COR-L47 (cell line): ENCODE results near the gene PTK6.
"Not testable (repeated sequence)": the region's sequence is repeated elsewhere in the genome, so short reads cannot be mapped to it uniquely, and the experiment has no call there.

Experiments
- DNase-seq: peaks from one replicate; lab custom pipeline; 2025; lab: John Stamatoyannopoulos, UW

The PTK6 gene

GRCh38 chr20:63529180-63529860, 7.9 kb downstream of the PTK6 start:
- no peak for DNase-seq

- no peak for DNase-seq
Measured at GRCh38 chr20:63527184-63527583, 10.0 kb downstream of the PTK6 start.

- no peak for DNase-seq
Measured at GRCh38 chr20:63525971-63526370, 11.2 kb downstream of the PTK6 start.

- no peak for DNase-seq
Measured at GRCh38 chr20:63525185-63525584, 12.0 kb downstream of the PTK6 start.

- no peak for DNase-seq
Measured at GRCh38 chr20:63522981-63523611, 14.1 kb downstream of the PTK6 start.

- DNase-seq = no peak
Measured at GRCh38 chr20:63522091-63522868, 14.9 kb downstream of the PTK6 start.

- no peak for DNase-seq
Measured at GRCh38 chr20:63521602-63522001, 15.6 kb downstream of the PTK6 start.

GRCh38 chr20:63520934-63521601, 16.1 kb downstream of the PTK6 start:
- DNase-seq = peak; percentile 53

- DNase-seq = peak; percentile 67
Measured at GRCh38 chr20:63520504-63520933, 16.7 kb downstream of the PTK6 start, which contains the start of gene PPDPF. PPDPF (plus strand) TSS chr20:63520765; CDS start chr20:63521309, 544 bp downstream.

- DNase-seq = peak; percentile 66
Measured at GRCh38 chr20:63519668-63520503, 17.3 kb downstream of the PTK6 start.

GRCh38 chr20:63518946-63519667, 18.1 kb downstream of the PTK6 start:
- no peak for DNase-seq

- no peak for DNase-seq
Measured at GRCh38 chr20:63518351-63518861, 18.8 kb downstream of the PTK6 start.

GRCh38 chr20:63517376-63518309, 19.5 kb downstream of the PTK6 start:
- no peak for DNase-seq

- not testable (repeated sequence) for DNase-seq
Measured at GRCh38 chr20:63514520-63514919, 22.7 kb downstream of the PTK6 start.

- DNase-seq = no peak
Measured at GRCh38 chr20:63513207-63513606, 24.0 kb downstream of the PTK6 start.

- DNase-seq = no peak
Measured at GRCh38 chr20:63509088-63509564, 28.1 kb downstream of the PTK6 start.

- no peak for DNase-seq
Measured at GRCh38 chr20:63508072-63508768, 29.0 kb downstream of the PTK6 start.

GRCh38 chr20:63507083-63507743, 30.0 kb downstream of the PTK6 start:
- no peak for DNase-seq
